ENCODE measurements around the gene INPP4B.

Gene INPP4B

GRCh38 chr4:142473218-142473959 lies 372.7 kb downstream of the INPP4B start:
- TF ChIP-seq Cebpa-rat (IDR thresholded peaks at IDR 0.05), result no peak
- H3K27me3 ChIP-seq, result no peaks in the 10 kb centered on the region
- H3K4me1 ChIP-seq, result peaks cover 12% of the 10 kb centered on the region
- H3K9ac ChIP-seq, result no peak overlapping the region
- peak overlapping the region; percentile 31; the same call in 1 of the 2 replicates for H3K27ac ChIP-seq
- H3K4me3 ChIP-seq, result no peak overlapping the region
- no peaks in the 10 kb centered on the region for H4K20me1 ChIP-seq
- H3K4me2 ChIP-seq, result peak overlapping the region; percentile 45
- H3K36me3 ChIP-seq, result no peaks in the 10 kb centered on the region
- H3K9me3 ChIP-seq, result no peaks in the 10 kb centered on the region

GRCh38 chr4:142467088-142467487 lies 379.0 kb downstream of the INPP4B start:
- Histone ChIP-seq H3K9ac (no peak overlapping the region), H3K4me1 (no peaks in the 10 kb centered on the region), H4K20me1 (no peaks in the 10 kb centered on the region), H3K36me3 (no peaks in the 10 kb centered on the region), H3K27me3 (no peaks in the 10 kb centered on the region), H3K27ac (no peak overlapping the region), H3K4me2 (no peak overlapping the region), H3K4me3 (no peak overlapping the region), H3K9me3 (no peaks in the 10 kb centered on the region)
- TF ChIP-seq Cebpa-rat (IDR thresholded peaks at IDR 0.05), result no peak

DNA sequence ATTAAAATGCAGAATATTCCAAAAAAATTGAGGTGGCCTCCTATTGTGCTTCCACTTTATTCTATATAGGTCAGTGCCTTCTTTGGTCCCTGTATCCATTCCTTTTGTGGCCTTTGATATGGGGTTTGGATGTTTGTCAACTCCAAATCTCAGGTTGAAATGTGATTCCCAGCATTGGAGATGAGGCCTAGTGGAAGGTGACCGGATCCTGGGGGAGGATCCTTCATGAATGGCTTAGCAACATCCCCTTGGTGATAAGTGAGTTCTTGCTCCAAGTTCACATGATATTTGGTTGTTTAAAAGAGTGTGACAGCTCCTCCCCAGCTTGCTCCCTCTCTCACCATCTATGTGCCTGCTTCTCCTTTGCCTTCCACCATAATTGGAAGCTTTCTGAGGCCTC lies 380.6 kb downstream of the INPP4B start:
- Histone ChIP-seq H3K9me3 (no peaks in the 10 kb centered on the region), H3K27me3 (no peaks in the 10 kb centered on the region), H3K4me2 (no peak overlapping the region), H3K9ac (no peak overlapping the region), H4K20me1 (no peaks in the 10 kb centered on the region), H3K4me3 (no peak overlapping the region), H3K27ac (no peak overlapping the region), H3K4me1 (no peaks in the 10 kb centered on the region), H3K36me3 (no peaks in the 10 kb centered on the region)
- no peak for TF ChIP-seq Cebpa-rat (IDR thresholded peaks at IDR 0.05)

DNA sequence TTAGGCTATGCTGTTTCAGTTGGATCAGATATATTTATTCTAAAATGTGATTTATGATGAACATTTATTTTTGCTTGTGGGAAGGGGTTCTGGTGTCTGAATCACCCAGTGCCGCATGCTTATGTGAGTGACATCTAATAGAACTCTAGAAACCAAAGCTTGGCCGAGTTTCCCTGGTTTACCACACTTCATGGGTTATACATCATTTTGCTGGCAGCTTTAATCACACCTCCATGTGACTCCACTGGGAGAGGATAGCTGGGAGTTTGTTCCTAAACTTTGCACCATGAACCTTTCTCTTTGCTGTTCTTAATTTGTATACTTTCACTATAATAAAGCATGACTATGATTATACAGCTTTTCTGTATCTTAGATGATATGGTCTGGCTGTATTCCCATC lies 382.9 kb downstream of the INPP4B start:
- no peak overlapping the region for H3K4me3 ChIP-seq
- no peaks in the 10 kb centered on the region for H3K27me3 ChIP-seq
- TF ChIP-seq Cebpa-rat (IDR thresholded peaks at IDR 0.05), result no peak
- H3K4me2 ChIP-seq, result no peak overlapping the region
- H3K4me1 ChIP-seq, result no peaks in the 10 kb centered on the region
- H4K20me1 ChIP-seq, result no peaks in the 10 kb centered on the region
- no peak overlapping the region for H3K9ac ChIP-seq
- no peaks in the 10 kb centered on the region for H3K9me3 ChIP-seq
- no peak overlapping the region for H3K27ac ChIP-seq
- H3K36me3 ChIP-seq, result no peaks in the 10 kb centered on the region

DNA sequence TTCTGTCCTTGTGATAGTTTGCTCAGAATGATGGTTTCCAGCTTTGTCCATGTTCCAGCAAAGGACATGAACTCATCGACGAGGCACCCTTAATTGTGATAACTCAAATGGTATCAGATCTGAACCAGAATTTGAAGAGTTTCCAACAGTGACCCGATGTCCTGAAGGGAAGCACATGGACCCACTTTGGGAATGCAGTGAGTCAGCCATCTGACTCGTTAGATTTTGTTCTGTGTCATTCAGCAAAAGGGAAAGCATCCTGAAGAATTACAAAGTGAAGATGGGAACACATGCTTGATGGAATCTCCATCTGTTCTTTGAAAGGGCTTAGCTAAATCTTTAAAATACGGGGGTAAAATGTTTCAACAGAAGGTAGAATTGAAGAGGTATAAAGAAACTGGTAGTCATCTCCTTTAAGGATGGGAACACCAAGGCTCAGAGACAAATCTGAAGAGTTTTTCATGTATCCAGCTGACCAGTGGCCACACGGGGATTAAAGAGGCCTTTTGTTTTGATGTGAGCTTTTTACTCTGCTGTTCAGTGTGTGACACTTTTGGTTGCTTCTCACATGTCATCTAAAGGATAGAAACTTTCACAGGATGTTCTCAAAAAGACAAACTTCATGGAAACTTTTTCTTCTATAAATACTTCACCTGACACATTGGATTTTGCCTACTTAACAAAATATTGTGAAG lies 393.8 kb downstream of the INPP4B start:
- Histone ChIP-seq H3K4me3 (no peak overlapping the region), H3K9me3 (no peaks in the 10 kb centered on the region), H4K20me1 (no peaks in the 10 kb centered on the region), H3K27me3 (no peaks in the 10 kb centered on the region), H3K9ac (no peak overlapping the region), H3K4me1 (no peaks in the 10 kb centered on the region), H3K4me2 (no peak overlapping the region), H3K36me3 (no peaks in the 10 kb centered on the region), H3K27ac (no peak overlapping the region)
- no peak for TF ChIP-seq Cebpa-rat (IDR thresholded peaks at IDR 0.05)

DNA sequence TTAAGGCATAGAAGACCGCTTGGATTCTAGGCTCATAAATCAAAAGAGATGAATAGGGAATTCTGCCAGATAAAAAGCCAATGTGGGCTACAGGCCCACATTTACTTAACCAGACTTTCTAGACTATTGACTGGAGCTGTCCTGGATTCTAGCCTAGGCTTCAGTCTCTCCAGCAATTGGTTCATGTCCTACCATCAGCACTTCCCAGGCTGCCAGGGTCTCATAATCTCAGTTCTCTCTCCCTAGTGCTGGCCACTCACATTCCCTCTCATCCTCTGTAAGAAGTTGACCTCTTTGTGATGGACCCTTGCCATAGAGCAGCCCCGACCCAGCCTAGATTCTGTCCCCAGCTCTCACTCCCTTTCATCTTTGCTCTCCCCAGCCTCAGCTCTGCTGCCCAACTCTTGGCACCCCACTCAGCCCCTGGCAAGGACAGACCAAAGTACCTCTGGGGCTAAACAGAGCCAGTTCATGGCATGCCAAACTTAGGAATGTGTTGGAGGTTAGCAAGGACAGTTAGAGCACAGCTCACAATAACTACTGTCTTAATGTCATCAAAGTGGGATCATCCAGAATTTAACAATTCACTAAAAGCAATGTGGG lies 396.2 kb downstream of the INPP4B start:
- Histone ChIP-seq H3K9me3 (no peaks in the 10 kb centered on the region), H3K4me3 (no peak overlapping the region), H4K20me1 (no peaks in the 10 kb centered on the region), H3K27ac (no peak overlapping the region), H3K9ac (no peak overlapping the region), H3K4me1 (no peaks in the 10 kb centered on the region), H3K4me2 (no peak overlapping the region), H3K27me3 (no peaks in the 10 kb centered on the region), H3K36me3 (no peaks in the 10 kb centered on the region)
- no peak for TF ChIP-seq Cebpa-rat (IDR thresholded peaks at IDR 0.05)

GRCh38 chr4:142447009-142447408 lies 399.1 kb downstream of the INPP4B start:
- Histone ChIP-seq H3K4me1 (no peaks in the 10 kb centered on the region), H3K4me2 (no peak overlapping the region)

DNA sequence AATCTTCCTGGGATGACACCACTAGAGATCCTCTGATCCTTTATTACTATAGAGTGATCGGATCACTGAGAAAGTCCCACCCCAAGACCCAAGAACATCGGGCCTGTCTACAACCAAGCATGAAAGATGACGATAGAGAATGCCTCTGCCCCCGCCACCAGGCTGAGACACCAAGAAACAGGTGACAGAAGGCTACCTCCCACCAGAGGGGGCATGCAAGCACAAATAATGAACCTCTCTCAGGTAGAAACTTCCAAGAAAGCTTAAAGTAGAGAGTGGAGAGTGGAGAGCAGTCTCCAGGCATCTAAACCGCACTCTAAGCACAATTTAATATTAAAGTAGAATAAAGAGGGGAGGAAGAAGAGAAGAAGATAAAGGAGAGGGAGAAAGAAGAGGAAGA lies 402.6 kb downstream of the INPP4B start:
- Histone ChIP-seq H3K4me2 (no peak overlapping the region), H3K4me1 (no peaks in the 10 kb centered on the region), H3K9me3 (no peaks in the 10 kb centered on the region), H4K20me1 (no peaks in the 10 kb centered on the region), H3K27me3 (no peaks in the 10 kb centered on the region), H3K9ac (no peak overlapping the region), H3K4me3 (no peak overlapping the region), H3K27ac (no peak overlapping the region), H3K36me3 (no peaks in the 10 kb centered on the region)
- TF ChIP-seq Cebpa-rat (IDR thresholded peaks at IDR 0.05), result no peak

More at GRCh38 chr4:142447009-142447408, 399.1 kb downstream of the INPP4B start:
- Histone ChIP-seq H3K36me3 (no peaks in the 10 kb centered on the region), H3K27me3 (no peaks in the 10 kb centered on the region), H3K9me3 (no peaks in the 10 kb centered on the region), H3K9ac (no peak overlapping the region), H3K27ac (no peak overlapping the region), H3K4me3 (no peak overlapping the region), H4K20me1 (no peaks in the 10 kb centered on the region)
- TF ChIP-seq Cebpa-rat (IDR thresholded peaks at IDR 0.05), result no peak

DNA sequence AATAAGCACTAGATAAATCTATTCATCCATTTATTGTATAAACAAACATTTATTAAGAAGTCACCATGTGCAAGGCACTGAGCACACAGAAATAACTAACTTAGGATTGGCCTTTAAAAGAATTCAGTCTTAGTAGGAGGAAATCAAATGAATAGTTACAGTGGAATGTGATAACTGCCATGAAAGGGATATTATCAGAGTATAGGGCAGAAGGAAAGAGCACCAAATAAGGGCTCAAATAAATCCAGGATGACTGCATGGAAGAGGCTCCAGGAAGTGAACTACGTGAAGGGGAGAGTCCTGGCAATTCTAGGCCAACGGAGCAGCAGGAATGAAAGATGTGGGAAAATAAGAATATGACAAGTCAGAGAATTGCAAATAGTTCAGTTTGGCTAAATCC lies 406.0 kb downstream of the INPP4B start:
- no peaks in the 10 kb centered on the region for H3K36me3 ChIP-seq
- H3K4me1 ChIP-seq, result no peaks in the 10 kb centered on the region
- no peak for TF ChIP-seq Cebpa-rat (IDR thresholded peaks at IDR 0.05)
- H3K4me2 ChIP-seq, result no peak overlapping the region
- no peak overlapping the region for H3K27ac ChIP-seq
- H3K27me3 ChIP-seq, result no peaks in the 10 kb centered on the region
- peaks cover 3% of the 10 kb centered on the region; the same call in 1 of the 2 replicates for H3K9me3 ChIP-seq
- H3K9ac ChIP-seq, result no peak overlapping the region
- H4K20me1 ChIP-seq, result no peaks in the 10 kb centered on the region
- no peak overlapping the region for H3K4me3 ChIP-seq

- no peaks in the 10 kb centered on the region for H3K27me3 ChIP-seq
These were observed 410.4 kb downstream of the INPP4B start for GRCh38 chr4:142435599-142436235.

More at GRCh38 chr4:142435599-142436235, 410.4 kb downstream of the INPP4B start:
- Histone ChIP-seq H3K4me2 (no peak overlapping the region), H4K20me1 (no peaks in the 10 kb centered on the region), H3K36me3 (no peaks in the 10 kb centered on the region), H3K9me3 (peaks cover 3% of the 10 kb centered on the region; the same call in 1 of the 2 replicates), H3K27ac (no peak overlapping the region), H3K4me1 (no peaks in the 10 kb centered on the region), H3K9ac (no peak overlapping the region), H3K4me3 (no peak overlapping the region)
- TF ChIP-seq Cebpa-rat (IDR thresholded peaks at IDR 0.05), result no peak
